ENCODE data around the gene BCAS3. TPM values are rescaled to one million over a fixed set of nuclear protein-coding genes. Genes with fewer than 3 reads are reported as not detected.

The BCAS3 gene
- total RNA-seq, 4 donors from 2014 or later = 18.2 to 60.6 (median 23.4) TPM

GRCh38 chr17:61149862-61150362, 472.3 kb downstream of the BCAS3 start:
- H3K27me3 ChIP-seq = no peaks in the 10 kb centered on the region
- in situ Hi-C loops (cut with MboI; ENCODE audit: low sequenced_read_pairs in 4 of 4) = loop anchor here in 1 of 4 donors (10.0 kb wide), 1 partner anchor 55 kb away; no protein-coding TSS in a partner anchor
- ATAC-seq (no peak), DNase-seq (no peak)
- intact Hi-C loops (cut with DNase I; ENCODE audit: low total_unique reads) = loop anchor here (10.0 kb wide), 1 partner anchor 155 kb away; no protein-coding TSS in a partner anchor
- H3K27ac ChIP-seq = no peak overlapping the region
- TF ChIP-seq CTCF (IDR thresholded peaks at IDR 0.05 in 4 of 5, conservative IDR thresholded peaks at IDR 0.05 in 1 of 5) = no peak
- no peak for TF ChIP-seq POLR2A (IDR thresholded peaks at IDR 0.05)
- H3K4me1 ChIP-seq = no peaks in the 10 kb centered on the region
- no peak overlapping the region for H3K4me3 ChIP-seq
- no peaks in the 10 kb centered on the region for H3K36me3 ChIP-seq
- H3K9me3 ChIP-seq = no peaks in the 10 kb centered on the region

GRCh38 chr17:61150686-61151299, 473.1 kb downstream of the BCAS3 start:
- ATAC-seq = no peak
- Histone ChIP-seq H3K36me3 (no peaks in the 10 kb centered on the region), H3K4me1 (no peaks in the 10 kb centered on the region), H3K27ac (no peak overlapping the region), H3K9me3 (no peaks in the 10 kb centered on the region), H3K27me3 (no peaks in the 10 kb centered on the region), H3K4me3 (no peak overlapping the region)
- no peak for DNase-seq
- intact Hi-C loops (cut with DNase I; ENCODE audit: low total_unique reads) (no loop called here), in situ Hi-C loops (cut with MboI; ENCODE audit: low sequenced_read_pairs in 4 of 4) (no loop called here)
- no peak for TF ChIP-seq CTCF (IDR thresholded peaks at IDR 0.05 in 4 of 5, conservative IDR thresholded peaks at IDR 0.05 in 1 of 5)
- TF ChIP-seq POLR2A (IDR thresholded peaks at IDR 0.05) = no peak

GRCh38 chr17:61152898-61153297, 475.2 kb downstream of the BCAS3 start:
- Histone ChIP-seq H3K27me3 (no peaks in the 10 kb centered on the region), H3K27ac (no peak overlapping the region), H3K4me3 (no peak overlapping the region), H3K9me3 (no peaks in the 10 kb centered on the region), H3K36me3 (no peaks in the 10 kb centered on the region), H3K4me1 (peaks cover 4 to 6% of the 10 kb centered on the region in 2 donors)
- in situ Hi-C loops (cut with MboI; ENCODE audit: low sequenced_read_pairs in 4 of 4) = no loop called here
- DNase-seq = no peak
- intact Hi-C loops (cut with DNase I; ENCODE audit: low total_unique reads) = no loop called here
- no peak for TF ChIP-seq CTCF (IDR thresholded peaks at IDR 0.05 in 4 of 5, conservative IDR thresholded peaks at IDR 0.05 in 1 of 5)
- no peak for TF ChIP-seq POLR2A (IDR thresholded peaks at IDR 0.05)
- ATAC-seq = no peak

- Histone ChIP-seq H3K27ac (no peak overlapping the region), H3K9me3 (no peaks in the 10 kb centered on the region), H3K4me1 (peaks cover 8 to 14% of the 10 kb centered on the region in 2 donors), H3K27me3 (no peaks in the 10 kb centered on the region), H3K36me3 (no peaks in the 10 kb centered on the region), H3K4me3 (no peak overlapping the region)
- ATAC-seq = no peak
- in situ Hi-C loops (cut with MboI; ENCODE audit: low sequenced_read_pairs in 4 of 4) = no loop called here
- TF ChIP-seq CTCF (IDR thresholded peaks at IDR 0.05 in 4 of 5, conservative IDR thresholded peaks at IDR 0.05 in 1 of 5) (no peak), POLR2A (IDR thresholded peaks at IDR 0.05) (no peak)
- no peak for DNase-seq
- intact Hi-C loops (cut with DNase I; ENCODE audit: low total_unique reads) = no loop called here
These were observed 478.1 kb downstream of the BCAS3 start for GRCh38 chr17:61155590-61156237.
